PC-9 (cell line): ENCODE measurements around the gene TLCD3A.

Source experiments
- EZH2 ChIP-seq: fragments of 200-600 bp; sonication (generic); IDR thresholded peaks from 2 replicates; pipeline ENCODE4 v1.8.0; 2017; ENCODE audit warnings: antibody characterized with exemption, low read depth
- TF ChIP-seq, protein P1 (sequence below): fragments of 200-600 bp; sonication (generic); conservative IDR thresholded peaks from 2 replicates; pipeline ENCODE4 v1.6.1; 2017; ENCODE audit warnings: mixed run types, antibody characterized with exemption, mild to moderate bottlenecking, moderate library complexity

- TF ChIP-seq EZH2, result no peak
- TF ChIP-seq, protein P1, sequence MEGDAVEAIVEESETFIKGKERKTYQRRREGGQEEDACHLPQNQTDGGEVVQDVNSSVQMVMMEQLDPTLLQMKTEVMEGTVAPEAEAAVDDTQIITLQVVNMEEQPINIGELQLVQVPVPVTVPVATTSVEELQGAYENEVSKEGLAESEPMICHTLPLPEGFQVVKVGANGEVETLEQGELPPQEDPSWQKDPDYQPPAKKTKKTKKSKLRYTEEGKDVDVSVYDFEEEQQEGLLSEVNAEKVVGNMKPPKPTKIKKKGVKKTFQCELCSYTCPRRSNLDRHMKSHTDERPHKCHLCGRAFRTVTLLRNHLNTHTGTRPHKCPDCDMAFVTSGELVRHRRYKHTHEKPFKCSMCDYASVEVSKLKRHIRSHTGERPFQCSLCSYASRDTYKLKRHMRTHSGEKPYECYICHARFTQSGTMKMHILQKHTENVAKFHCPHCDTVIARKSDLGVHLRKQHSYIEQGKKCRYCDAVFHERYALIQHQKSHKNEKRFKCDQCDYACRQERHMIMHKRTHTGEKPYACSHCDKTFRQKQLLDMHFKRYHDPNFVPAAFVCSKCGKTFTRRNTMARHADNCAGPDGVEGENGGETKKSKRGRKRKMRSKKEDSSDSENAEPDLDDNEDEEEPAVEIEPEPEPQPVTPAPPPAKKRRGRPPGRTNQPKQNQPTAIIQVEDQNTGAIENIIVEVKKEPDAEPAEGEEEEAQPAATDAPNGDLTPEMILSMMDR, result no peak
Observed at GRCh38 chr17:725746-726145, 6.7 kb upstream of the TLCD3A start.
